Type B pancreatic cell (in vitro differentiated cells): ENCODE data around the gene SRGN. TPM values are rescaled to one million over a fixed set of nuclear protein-coding genes. Genes with fewer than 3 reads are reported as not detected.

Source experiments
- DNase-seq: peaks from one replicate; pipeline ENCODE4 v3.0.0; 2021; ENCODE audit warnings: mixed read lengths; ENCODE audit not compliant: unreplicated experiment; ENCODE audit errors: extremely low spot score
- H3K27ac Mint-ChIP-seq: 2 replicates; pipeline ENCODE4 v1.8.0; 2021; ENCODE audit warnings: mild to moderate bottlenecking, mixed read lengths
- H3K27me3 Mint-ChIP-seq: 2 replicates; pipeline ENCODE4 v1.8.0; 2021; ENCODE audit warnings: mixed read lengths
- H3K36me3 Mint-ChIP-seq: 2 replicates; pipeline ENCODE4 v1.8.0; 2021; ENCODE audit warnings: mixed read lengths
- H3K4me1 Mint-ChIP-seq: one replicate; pipeline ENCODE4 v1.8.0; 2021; ENCODE audit warnings: mixed read lengths; ENCODE audit not compliant: unreplicated experiment
- H3K4me3 Mint-ChIP-seq: 2 replicates; pipeline ENCODE4 v1.8.0; 2021; ENCODE audit warnings: mild to moderate bottlenecking, mixed read lengths
- H3K9me3 Mint-ChIP-seq: 2 replicates; pipeline ENCODE4 v1.8.0; 2021; ENCODE audit warnings: mixed read lengths
- CTCF ChIP-seq: fragments of 200-600 bp; sonication (generic); conservative IDR thresholded peaks from 2 replicates; pipeline ENCODE4 v1.5.0; 2021; ENCODE audit warnings: antibody characterized with exemption, mild to moderate bottlenecking
- total RNA-seq: library from RNA; stranded (reverse); gene quantifications from 2 replicates; pipeline ENCODE4 v1.2.1, GENCODE V29; 2021; ENCODE audit warnings: low replicate concordance

Gene SRGN
- total RNA-seq, 1 donor from 2014 or later, result not detected

GRCh38 chr10:69064762-69065328 lies 23.1 kb upstream of the SRGN start:
- peaks cover 8% of the 10 kb centered on the region for H3K27me3 Mint-ChIP-seq
- H3K9me3 Mint-ChIP-seq, result no peaks in the 10 kb centered on the region
- H3K4me3 Mint-ChIP-seq, result no peak overlapping the region
- H3K27ac Mint-ChIP-seq, result no peak overlapping the region
- H3K36me3 Mint-ChIP-seq, result no peaks in the 10 kb centered on the region
- peaks cover 5% of the 10 kb centered on the region for H3K4me1 Mint-ChIP-seq
- DNase-seq, result no peak
- no peak for TF ChIP-seq CTCF

GRCh38 chr10:69065406-69066361 lies 22.2 kb upstream of the SRGN start:
- Mint-ChIP-seq H3K9me3 (no peaks in the 10 kb centered on the region), H3K4me3 (no peak overlapping the region), H3K36me3 (no peaks in the 10 kb centered on the region), H3K27me3 (peaks cover 10% of the 10 kb centered on the region), H3K4me1 (peaks cover 5% of the 10 kb centered on the region), H3K27ac (no peak overlapping the region)
- no peak for DNase-seq
- TF ChIP-seq CTCF, result no peak

GRCh38 chr10:69067189-69067588 lies 20.7 kb upstream of the SRGN start:
- H3K27ac Mint-ChIP-seq, result no peak overlapping the region

GRCh38 chr10:69068549-69068948 lies 19.4 kb upstream of the SRGN start:
- no peak for DNase-seq
- no peaks in the 10 kb centered on the region for H3K9me3 Mint-ChIP-seq
- peaks cover 8% of the 10 kb centered on the region for H3K27me3 Mint-ChIP-seq
- no peak for TF ChIP-seq CTCF
- H3K36me3 Mint-ChIP-seq, result no peaks in the 10 kb centered on the region
- H3K27ac Mint-ChIP-seq, result no peak overlapping the region
- no peaks in the 10 kb centered on the region for H3K4me1 Mint-ChIP-seq
- H3K4me3 Mint-ChIP-seq, result no peak overlapping the region

More at GRCh38 chr10:69067189-69067588, 20.7 kb upstream of the SRGN start:
- no peak for DNase-seq
- H3K9me3 Mint-ChIP-seq, result no peaks in the 10 kb centered on the region
- TF ChIP-seq CTCF, result no peak
- H3K36me3 Mint-ChIP-seq, result no peaks in the 10 kb centered on the region
- peaks cover 8% of the 10 kb centered on the region for H3K27me3 Mint-ChIP-seq
- H3K4me1 Mint-ChIP-seq, result no peaks in the 10 kb centered on the region
- no peak overlapping the region for H3K4me3 Mint-ChIP-seq

- no peak for DNase-seq
- H3K27ac Mint-ChIP-seq, result no peak overlapping the region
Observed at GRCh38 chr10:69069090-69070042, 18.5 kb upstream of the SRGN start.

More at GRCh38 chr10:69069090-69070042, 18.5 kb upstream of the SRGN start:
- Mint-ChIP-seq H3K4me1 (no peaks in the 10 kb centered on the region), H3K36me3 (no peaks in the 10 kb centered on the region), H3K4me3 (no peak overlapping the region), H3K27me3 (peaks cover 3% of the 10 kb centered on the region), H3K9me3 (no peaks in the 10 kb centered on the region)
- TF ChIP-seq CTCF, result no peak
